Astrocyte of the cerebellum (primary cell): Measurements from ENCODE around the gene DAZL.

Source experiments
- DNase-seq: peaks from one replicate; pipeline ENCODE4 v3.0.0-alpha.2; 2011; ENCODE audit warnings: low read depth
- H3K4me3 ChIP-seq: 2 replicates; pipeline ENCODE4 v1.5.1; 2011; ENCODE audit warnings: mild to moderate bottlenecking, low read depth, low read length, moderate library complexity
- CTCF ChIP-seq: IDR thresholded peaks from 2 replicates; pipeline ENCODE4 v1.5.1; 2012; ENCODE audit warnings: low read length, low read depth, moderate library complexity, mild to moderate bottlenecking; ENCODE audit errors: missing control alignments
- in situ Hi-C: cut with HindIII; loops from 2 replicates; pipeline ENCODE4 v1.10.0; 2017; ENCODE audit warnings: low sequenced_read_pairs

DAZL gene

DNA sequence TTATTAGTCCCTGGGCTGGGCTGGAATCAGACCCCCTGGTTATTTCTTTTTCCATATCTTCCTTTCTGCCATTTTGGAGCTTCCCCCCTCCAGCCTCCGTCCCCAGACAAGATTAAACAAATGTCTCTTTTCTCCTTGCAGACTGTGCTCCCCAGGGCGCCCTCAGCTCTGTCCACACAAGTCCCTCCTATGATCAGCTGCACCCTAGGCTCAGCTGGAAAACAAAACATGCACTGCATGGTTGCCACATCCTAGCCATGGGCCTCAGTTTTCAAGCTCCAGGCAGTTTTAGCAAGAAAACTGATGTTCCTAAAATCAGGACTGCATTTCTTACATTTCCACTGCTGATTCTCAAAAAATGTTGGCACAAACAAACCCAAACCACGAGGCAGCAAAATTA is 68.2 kb downstream of the DAZL start:
- no peak for TF ChIP-seq CTCF
- no peak for DNase-seq
- in situ Hi-C loops, result no loop called here
- no peak overlapping the region for H3K4me3 ChIP-seq
